Erythroblast (primary cell): ENCODE results near the gene PLSCR2.

ENCODE experiments used
- GATA1 ChIP-seq: IDR thresholded peaks from 2 replicates; pipeline ENCODE4 v1.6.1; 2011; ENCODE audit warnings: low read depth, mild to moderate bottlenecking, control low read depth, low read length, moderate library complexity
- POLR2A ChIP-seq: IDR thresholded peaks from 2 replicates; pipeline ENCODE4 v1.6.1; 2011; ENCODE audit warnings: mild to moderate bottlenecking, low read length

- TF ChIP-seq POLR2A (no peak), GATA1 (no peak)
Observed at GRCh38 chr3:146511402-146512134, 42.2 kb upstream of the PLSCR2 start.
